Subcutaneous abdominal adipose tissue (tissue), 5 donors: ENCODE data around the gene NDUFS3.

ENCODE experiments used
- H3K27ac ChIP-seq: one replicate; pipeline ENCODE4 v1.7.0; 2013; ENCODE audit warnings: low read depth, mild to moderate bottlenecking, inconsistent platforms, low read length, moderate library complexity
- H3K27me3 ChIP-seq, 5 donors: one replicate each; pipeline ENCODE4 v1.7.0; 2013; ENCODE audit warnings: low read length in 5 of 5, inconsistent platforms in 1 of 5; ENCODE audit not compliant: control insufficient read depth in 5 of 5, insufficient read depth in 4 of 5
- H3K36me3 ChIP-seq, 5 donors: one replicate each; pipeline ENCODE4 v1.7.0; 2013; ENCODE audit warnings: low read length in 5 of 5; ENCODE audit not compliant: control insufficient read depth in 5 of 5, insufficient read depth in 5 of 5
- H3K4me1 ChIP-seq, 5 donors: one replicate each; pipeline ENCODE4 v1.7.0; 2013; ENCODE audit warnings: low read length in 5 of 5, mild to moderate bottlenecking in 3 of 5, moderate library complexity in 1 of 5; ENCODE audit not compliant: control insufficient read depth in 5 of 5, insufficient read depth in 5 of 5
- H3K4me3 ChIP-seq, 5 donors: one replicate each; pipeline ENCODE4 v1.7.0; 2013; ENCODE audit warnings: low read length in 5 of 5, low read depth in 1 of 5
- H3K9ac ChIP-seq, 5 donors: one replicate each; pipeline ENCODE4 v1.7.0; 2013; ENCODE audit warnings: low read length in 5 of 5, mild to moderate bottlenecking in 4 of 5, moderate library complexity in 3 of 5
- H3K9me3 ChIP-seq, 5 donors: one replicate each; pipeline ENCODE4 v1.7.0; 2013; ENCODE audit warnings: low read length in 5 of 5; ENCODE audit not compliant: control insufficient read depth in 5 of 5
- donor health status: healthy.
- donor health status: healthy.
- donor health status: healthy.
- donor health status: healthy.
- donor health status: healthy.

NDUFS3 gene

GRCh38 chr11:47571357-47571729 is 7.5 kb upstream of the NDUFS3 start:
- no peak overlapping the region for H3K9ac ChIP-seq
- H3K27ac ChIP-seq = peak overlapping the region; percentile 52
- no peaks in the 10 kb centered on the region for H3K9me3 ChIP-seq
- peaks cover 6 to 53% (median 36%) of the 10 kb centered on the region in 5 donors for H3K36me3 ChIP-seq
- no peaks in the 10 kb centered on the region for H3K27me3 ChIP-seq
- H3K4me3 ChIP-seq = no peak overlapping the region
- peaks cover 4 to 42% (median 32%) of the 10 kb centered on the region in 5 donors for H3K4me1 ChIP-seq

GRCh38 chr11:47571895-47572294 is 7.0 kb upstream of the NDUFS3 start:
- peaks cover 4 to 39% (median 30%) of the 10 kb centered on the region in 5 donors for H3K4me1 ChIP-seq
- H3K27ac ChIP-seq = peak overlapping the region; percentile 52
- H3K9me3 ChIP-seq = no peaks in the 10 kb centered on the region
- no peaks in the 10 kb centered on the region for H3K27me3 ChIP-seq
- H3K9ac ChIP-seq = peak overlapping the region in 2 of 5 donors; percentile 24 to 43
- peaks cover 6 to 54% (median 36%) of the 10 kb centered on the region in 5 donors for H3K36me3 ChIP-seq
- no peak overlapping the region for H3K4me3 ChIP-seq

- Histone ChIP-seq H3K27me3 (no peaks in the 10 kb centered on the region), H3K36me3 (peaks cover 6 to 58% (median 36%) of the 10 kb centered on the region in 5 donors), H3K4me1 (peaks cover 8 to 44% (median 37%) of the 10 kb centered on the region in 5 donors), H3K9ac (peak overlapping the region in 1 of 5 donors; percentile 31), H3K4me3 (peak overlapping the region in 1 of 5 donors; percentile 12), H3K27ac (peak overlapping the region; percentile 52), H3K9me3 (no peaks in the 10 kb centered on the region)
These were observed 6.1 kb upstream of the NDUFS3 start for GRCh38 chr11:47572715-47573255.

GRCh38 chr11:47573321-47573720 is 5.6 kb upstream of the NDUFS3 start:
- no peak overlapping the region for H3K4me3 ChIP-seq
- no peak overlapping the region for H3K9ac ChIP-seq
- H3K36me3 ChIP-seq = peaks cover 6 to 58% (median 36%) of the 10 kb centered on the region in 5 donors
- no peaks in the 10 kb centered on the region for H3K9me3 ChIP-seq
- H3K4me1 ChIP-seq = peaks cover 13 to 50% (median 43%) of the 10 kb centered on the region in 5 donors
- H3K27me3 ChIP-seq = no peaks in the 10 kb centered on the region
- H3K27ac ChIP-seq = no peak overlapping the region

- Histone ChIP-seq H3K4me1 (peaks cover 19 to 42% (median 41%) of the 10 kb centered on the region in 5 donors), H3K9ac (peak overlapping the region in 2 of 5 donors; percentile 22 to 89), H3K27ac (no peak overlapping the region), H3K27me3 (no peaks in the 10 kb centered on the region), H3K36me3 (peaks cover 11 to 57% (median 48%) of the 10 kb centered on the region in 5 donors), H3K4me3 (peak overlapping the region in 4 of 5 donors; percentile 89 to 96 (median 94)), H3K9me3 (no peaks in the 10 kb centered on the region)
These were observed 1.3 kb upstream of the NDUFS3 start for GRCh38 chr11:47577460-47578041.

- Histone ChIP-seq H3K27ac (no peak overlapping the region), H3K9ac (no peak overlapping the region), H3K36me3 (peaks cover 5 to 56% (median 44%) of the 10 kb centered on the region in 5 donors), H3K4me3 (no peak overlapping the region), H3K27me3 (peaks cover 0 to 1% (median 0%) of the 10 kb centered on the region in 5 donors), H3K4me1 (peaks cover 5 to 46% (median 29%) of the 10 kb centered on the region in 5 donors), H3K9me3 (no peaks in the 10 kb centered on the region)
These were observed 5.0 kb downstream of the NDUFS3 start for GRCh38 chr11:47583844-47584243.

GRCh38 chr11:47586098-47586855 is 7.4 kb downstream of the NDUFS3 start, which contains the start of gene FAM180B:
Gene FAM180B (plus strand): TSS chr11:47586678. CDS start chr11:47586769, 91 bp downstream.
- peak within 1 kb of the TSS in 4 of 5 donors; percentile 1 to 27 (median 20) for H3K4me3 ChIP-seq
- H3K27ac ChIP-seq = no peak within 1 kb of the TSS
- peaks cover 0 to 4% (median 0%) of the 10 kb centered on the region in 5 donors for H3K9me3 ChIP-seq
- no peak within 1 kb of the TSS for H3K9ac ChIP-seq
- peaks cover 5 to 44% (median 38%) of the 10 kb centered on the region in 5 donors for H3K36me3 ChIP-seq
- peaks cover 0 to 32% (median 18%) of the 10 kb centered on the region in 5 donors for H3K4me1 ChIP-seq
- peaks cover 0 to 13% (median 0%) of the 10 kb centered on the region in 5 donors for H3K27me3 ChIP-seq

GRCh38 chr11:47587039-47587716 is 8.3 kb downstream of the NDUFS3 start:
- Histone ChIP-seq H3K27ac (no peak overlapping the region), H3K36me3 (peaks cover 0 to 35% (median 29%) of the 10 kb centered on the region in 5 donors), H3K9me3 (peaks cover 0 to 4% (median 0%) of the 10 kb centered on the region in 5 donors), H3K4me1 (peaks cover 0 to 32% (median 18%) of the 10 kb centered on the region in 5 donors), H3K27me3 (peaks cover 0 to 14% (median under 1%) of the 10 kb centered on the region in 5 donors), H3K4me3 (peak overlapping the region in 3 of 5 donors; percentile 16 to 27 (median 24)), H3K9ac (no peak overlapping the region)

- H3K27ac ChIP-seq = no peak overlapping the region
- peak overlapping the region in 3 of 5 donors; percentile 18 to 47 (median 24) for H3K4me3 ChIP-seq
- H3K36me3 ChIP-seq = peaks cover 0 to 29% (median 23%) of the 10 kb centered on the region in 5 donors
- H3K27me3 ChIP-seq = peaks cover 0 to 20% (median 7%) of the 10 kb centered on the region in 5 donors
- peaks cover 0 to 34% (median 18%) of the 10 kb centered on the region in 5 donors for H3K4me1 ChIP-seq
- peaks cover 0 to 4% (median 0%) of the 10 kb centered on the region in 5 donors for H3K9me3 ChIP-seq
- no peak overlapping the region for H3K9ac ChIP-seq
These were observed 9.0 kb downstream of the NDUFS3 start for GRCh38 chr11:47587723-47588326.
